GM18519 (cell line): Measurements from ENCODE around the gene MTM1.

Experiments used
- ATAC-seq: cut with Tn5 transposase; IDR thresholded peaks from one replicate; pipeline ENCODE4 v1.9.1; 2021; ENCODE audit warnings: mild to moderate bottlenecking, moderate library complexity; ENCODE audit not compliant: unreplicated experiment, low FRiP score

MTM1 gene

DNA sequence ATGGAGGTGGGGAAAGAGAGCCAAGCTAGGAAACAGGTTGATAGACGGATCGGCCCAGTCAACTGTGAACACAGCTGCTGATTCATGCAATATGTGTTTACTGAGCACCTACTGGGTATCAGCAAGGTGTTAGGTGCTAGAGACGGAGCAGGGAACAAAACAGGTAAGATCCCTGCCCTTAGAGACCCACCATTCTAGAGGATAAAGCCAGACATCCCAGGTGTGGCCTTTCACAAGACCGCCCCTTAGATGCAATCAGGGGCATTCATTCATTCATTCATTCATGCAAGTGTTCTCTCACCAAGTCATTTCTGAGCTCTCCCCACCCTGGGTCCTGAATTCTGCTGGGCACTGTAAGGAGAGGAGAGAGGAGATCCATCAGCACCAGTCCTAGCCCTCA is 20.2 kb upstream of the MTM1 start:
- ATAC-seq = no peak

DNA sequence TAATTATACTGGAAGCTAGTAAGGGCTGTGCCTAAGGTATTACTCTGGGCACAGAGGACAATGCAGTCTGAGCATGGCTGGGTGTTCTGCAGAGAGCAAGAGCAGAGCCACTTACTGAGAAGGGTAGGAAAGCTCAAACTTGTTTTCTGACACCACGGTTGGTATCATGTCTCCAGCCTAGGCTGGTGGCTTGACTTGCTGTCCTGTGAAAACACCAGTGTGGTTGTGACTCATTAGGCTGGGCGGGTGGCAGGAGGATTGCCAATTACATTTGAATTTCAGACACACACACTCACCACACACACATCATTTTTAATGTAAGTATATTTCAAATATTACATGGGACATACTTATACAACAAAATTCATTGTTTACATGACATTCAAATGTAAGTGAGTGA is 19.7 kb upstream of the MTM1 start:
- no peak for ATAC-seq

DNA sequence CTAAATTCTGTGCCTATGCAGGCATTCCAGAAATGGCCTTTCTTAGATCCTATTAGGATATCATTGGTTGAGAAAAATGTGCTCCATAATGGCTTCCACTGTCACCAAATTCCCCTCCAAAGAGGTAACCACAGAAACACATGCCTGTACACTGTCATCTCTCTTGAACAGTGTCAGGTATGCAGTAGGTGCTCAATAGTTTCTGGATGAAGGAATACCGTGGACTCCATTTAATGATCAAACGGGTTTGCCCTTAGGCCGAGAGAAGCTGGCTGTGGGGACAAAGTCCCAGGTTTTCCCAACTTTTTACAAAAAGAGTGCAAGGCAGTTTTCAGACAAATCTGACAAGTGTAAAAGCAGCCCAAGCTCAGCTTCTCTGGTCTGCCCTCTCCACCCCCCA is 16.5 kb upstream of the MTM1 start:
- ATAC-seq = no peak

DNA sequence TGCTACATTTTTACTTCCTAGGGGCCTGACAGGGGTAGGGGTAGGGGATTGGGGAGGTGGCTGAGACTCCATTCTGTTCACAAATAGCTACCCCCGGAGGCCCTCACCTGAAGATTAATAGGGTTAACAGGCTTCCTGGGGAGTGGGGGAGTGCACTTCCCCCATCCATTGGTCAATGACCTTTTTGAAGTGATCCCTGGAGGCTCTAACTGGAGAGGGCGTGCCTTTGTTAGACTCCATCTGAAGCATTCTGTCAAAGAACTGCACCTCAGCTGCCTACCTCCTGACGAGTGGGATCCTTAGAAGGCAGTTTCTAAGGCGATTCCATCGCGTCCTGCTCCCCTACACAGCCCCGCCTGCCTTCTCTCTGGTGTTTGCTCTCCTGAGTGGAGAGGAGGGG is 10.0 kb upstream of the MTM1 start:
- no peak for ATAC-seq

DNA sequence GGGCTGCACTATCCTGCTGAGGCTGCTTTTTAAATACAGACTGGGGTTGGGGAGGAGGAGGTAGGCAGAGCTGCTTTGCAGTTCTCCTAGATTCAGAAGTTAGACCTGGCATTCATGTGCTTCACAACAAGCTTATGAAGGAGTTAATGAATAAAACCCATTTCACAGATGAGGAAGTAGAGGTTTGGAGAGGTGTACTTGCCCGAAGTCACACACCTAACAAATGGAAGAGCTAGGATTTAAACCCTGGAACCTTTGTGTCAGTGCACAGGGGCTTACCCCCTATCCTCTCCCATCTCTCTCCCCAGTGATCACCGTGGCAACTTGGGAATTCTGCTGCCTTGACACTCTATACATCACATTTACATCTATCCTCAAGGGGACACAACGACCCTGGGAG is 3.6 kb upstream of the MTM1 start:
- no peak for ATAC-seq

DNA sequence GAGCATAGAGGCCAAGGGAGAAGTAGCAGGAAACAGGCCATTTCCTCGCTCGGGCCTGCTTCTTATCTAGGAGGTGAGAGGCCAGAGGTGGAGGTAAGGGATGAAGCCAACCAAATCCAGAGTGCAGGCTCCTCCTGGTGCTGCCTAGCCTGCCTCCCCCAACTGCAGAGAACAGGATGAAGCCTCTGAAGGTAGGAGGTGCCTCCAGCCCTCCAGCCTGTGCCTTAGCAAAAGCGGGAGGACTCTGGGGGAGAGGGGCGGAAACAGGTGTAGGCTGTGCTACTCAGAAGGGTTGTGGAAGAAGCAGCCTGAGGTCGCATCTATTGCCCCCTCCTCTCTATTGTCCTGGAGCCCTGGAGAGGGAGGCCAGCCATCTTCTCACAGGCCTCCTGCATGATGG is 2.9 kb upstream of the MTM1 start:
- ATAC-seq = no peak

DNA sequence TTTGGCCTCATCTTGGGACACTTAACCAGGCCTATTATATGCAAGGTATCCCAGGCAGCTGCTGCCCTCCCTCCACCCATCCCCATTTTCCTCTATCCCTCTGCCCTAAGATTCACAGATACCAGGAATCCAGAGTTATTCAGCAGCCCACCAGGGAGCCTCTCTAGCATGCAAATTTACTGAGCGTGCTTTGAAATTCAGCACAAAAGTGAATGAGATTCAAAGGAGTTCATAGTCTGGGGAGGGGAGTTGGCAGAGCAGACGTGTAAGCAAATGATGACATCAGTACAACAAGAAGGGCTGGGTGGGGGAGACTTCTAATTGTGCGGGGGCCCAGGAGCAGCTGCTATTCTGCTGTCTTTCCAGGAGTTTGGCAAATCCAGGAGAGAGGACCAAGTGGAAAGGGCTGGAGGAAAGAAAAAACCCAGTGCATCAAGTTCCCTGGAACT is 1.7 kb upstream of the MTM1 start:
- no peak for ATAC-seq

DNA sequence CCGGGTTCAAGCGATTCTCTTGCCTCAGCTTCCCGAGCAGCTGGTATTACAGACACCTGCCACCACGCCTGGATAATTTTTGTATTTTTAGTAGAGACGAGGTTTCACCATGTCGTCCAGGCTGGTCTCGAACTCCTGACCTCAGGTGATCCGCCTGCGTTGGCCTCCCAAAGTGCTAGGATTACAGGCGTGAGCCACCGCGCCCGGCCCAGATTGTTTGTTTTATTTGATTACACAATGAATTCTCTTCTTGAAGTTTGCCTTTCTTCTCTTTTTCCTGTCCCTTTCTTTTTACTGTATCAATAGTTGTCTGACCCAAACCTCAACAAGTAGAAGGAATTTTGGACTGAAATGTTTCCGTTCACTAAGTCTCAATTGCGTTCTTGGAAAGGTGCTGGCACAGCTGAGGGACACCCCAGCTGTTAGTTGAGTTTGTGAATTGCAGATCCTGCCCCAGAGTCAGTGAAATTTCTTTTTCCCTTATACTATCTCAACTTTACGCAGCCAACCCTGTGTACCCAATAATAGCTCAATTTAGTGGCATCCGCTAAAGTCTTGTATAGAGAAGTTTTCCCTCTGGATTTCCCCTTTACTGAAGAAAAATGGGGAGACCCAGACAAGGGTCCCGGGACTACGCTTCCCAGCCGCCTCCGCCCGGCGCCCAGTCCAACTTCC is 639 bp upstream of the MTM1 start:
- ATAC-seq = no peak

DNA sequence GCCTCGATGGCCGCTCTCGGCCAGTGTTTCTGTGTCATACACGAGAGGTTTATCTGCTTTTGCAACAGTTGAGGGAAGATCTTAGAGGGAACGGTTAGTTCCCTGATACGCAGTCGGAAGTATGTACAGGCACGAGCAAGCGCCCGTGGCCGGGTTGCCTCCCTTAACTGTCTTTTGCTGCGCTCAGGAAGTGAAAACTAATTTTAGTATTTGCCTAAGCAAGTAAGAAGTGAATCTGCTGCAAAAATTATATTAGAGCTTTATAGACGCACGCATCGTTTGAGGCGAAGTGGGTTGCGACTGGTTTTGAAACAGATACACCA is 695 bp downstream of the MTM1 start:
- ATAC-seq = peak; percentile 30

DNA sequence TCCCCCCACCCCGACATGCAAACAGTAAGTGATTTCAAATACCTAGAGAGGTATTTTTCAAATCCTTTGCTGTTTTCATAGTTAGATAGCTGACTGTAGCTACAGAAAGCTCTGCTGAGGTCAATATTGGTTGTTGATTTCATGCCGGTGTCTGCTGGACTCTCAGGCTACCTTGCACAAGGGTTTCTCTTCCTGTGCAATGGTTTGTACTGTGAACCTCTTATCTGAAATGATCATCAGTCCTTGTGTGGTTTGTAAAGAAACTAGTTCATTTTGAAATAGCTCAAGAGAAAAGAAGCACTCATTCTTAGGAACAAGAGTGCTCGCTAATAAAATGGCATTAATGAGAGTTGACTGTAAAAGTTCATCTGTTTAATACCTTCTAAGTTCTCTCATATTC is 2.1 kb downstream of the MTM1 start:
- no peak for ATAC-seq

DNA sequence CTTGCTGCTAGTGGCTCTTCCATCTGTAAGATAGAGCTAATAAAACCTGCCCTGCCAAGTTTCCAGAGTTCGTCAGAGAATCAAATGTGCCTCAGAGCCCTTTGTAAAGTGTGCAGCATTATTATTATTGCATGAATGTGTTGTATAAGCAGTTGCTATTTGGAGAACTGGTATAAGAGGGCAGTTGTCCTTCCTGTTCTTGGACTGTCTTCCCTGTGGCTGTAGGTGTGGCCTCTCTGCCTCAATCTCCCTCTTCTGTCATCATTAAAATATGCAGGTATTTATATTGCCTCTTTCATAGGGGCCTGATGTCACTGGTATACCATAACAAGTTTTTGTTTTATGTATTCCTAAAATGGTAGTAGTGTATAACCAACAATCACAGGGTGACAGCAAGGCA is 3.8 kb downstream of the MTM1 start:
- ATAC-seq = no peak

DNA sequence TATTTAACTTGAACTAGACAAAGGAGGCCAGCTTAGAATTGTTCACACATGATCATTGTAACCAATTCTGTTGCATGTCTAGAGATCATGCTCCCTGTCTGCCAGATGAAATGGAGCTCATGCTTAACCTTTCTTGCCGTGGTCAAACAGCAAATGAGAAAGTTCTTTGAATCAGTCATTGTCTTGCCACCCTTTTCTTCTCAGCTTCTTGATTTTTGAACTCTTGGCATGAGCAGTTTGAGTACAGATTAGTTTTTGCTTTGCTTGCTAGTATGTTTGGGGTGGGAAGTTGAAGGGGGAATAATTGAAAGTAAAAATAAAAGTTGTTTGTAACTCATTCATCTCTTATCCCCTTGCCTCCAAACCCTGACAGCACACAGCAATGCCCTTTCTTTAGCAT is 4.7 kb downstream of the MTM1 start:
- ATAC-seq = no peak

DNA sequence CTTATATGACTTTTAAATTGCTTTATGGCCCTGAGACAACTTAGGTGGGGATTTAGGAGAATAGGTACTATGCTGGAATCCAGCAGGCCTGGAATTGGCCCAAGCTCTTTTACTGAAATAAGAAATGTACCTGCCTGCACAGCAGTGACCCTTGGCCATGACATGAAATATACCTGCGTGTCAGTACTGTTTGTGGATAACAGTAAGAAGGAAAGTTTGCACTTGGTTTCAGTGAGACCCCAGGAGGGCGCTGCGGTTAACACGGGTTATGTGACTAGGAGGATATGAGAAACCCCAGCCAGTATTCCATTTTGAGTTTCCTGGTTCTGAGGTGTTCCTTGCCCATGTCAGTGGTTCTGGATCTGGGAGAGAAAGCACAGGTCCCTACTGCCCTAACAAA is 5.3 kb downstream of the MTM1 start:
- ATAC-seq = no peak

DNA sequence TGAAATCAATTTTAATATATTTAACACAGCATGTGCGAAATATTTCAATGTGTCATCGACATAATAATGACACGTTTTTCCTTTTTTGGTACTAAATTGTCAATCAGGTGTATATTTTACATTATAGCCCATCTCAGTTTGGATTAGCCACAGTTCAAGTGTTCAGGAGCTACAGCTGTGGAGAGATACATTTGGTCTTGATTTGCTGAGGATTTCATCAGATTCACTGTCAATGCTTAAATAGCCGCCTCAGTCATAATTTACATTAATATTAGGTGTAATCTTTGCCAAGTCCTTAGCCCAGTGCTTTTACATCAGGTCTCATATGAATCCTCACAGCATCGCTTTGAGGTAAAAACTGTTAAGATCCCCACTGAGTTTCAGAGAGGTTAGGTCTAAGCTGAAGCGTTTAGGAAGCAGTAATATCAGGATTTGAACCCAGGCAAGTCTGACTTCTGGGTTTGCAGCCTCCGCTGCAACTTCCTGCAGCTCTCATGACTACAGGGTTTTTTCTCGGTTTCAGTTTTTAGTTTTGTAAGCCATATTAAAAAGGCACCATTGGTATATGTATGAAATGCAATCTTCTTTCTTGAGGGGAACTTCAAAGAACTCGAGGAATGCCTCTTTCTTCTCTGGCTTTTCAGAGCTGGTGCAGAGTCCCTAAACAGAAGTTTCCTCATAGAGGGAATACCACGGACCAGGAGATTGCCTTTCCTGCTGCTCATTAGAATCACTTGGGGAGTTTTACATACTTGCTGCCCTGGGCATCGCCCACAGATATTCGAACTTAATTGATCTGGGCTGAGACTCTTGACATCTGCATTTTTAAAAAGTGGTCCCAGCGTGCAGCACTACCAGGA is 6.4 kb downstream of the MTM1 start:
- no peak for ATAC-seq

DNA sequence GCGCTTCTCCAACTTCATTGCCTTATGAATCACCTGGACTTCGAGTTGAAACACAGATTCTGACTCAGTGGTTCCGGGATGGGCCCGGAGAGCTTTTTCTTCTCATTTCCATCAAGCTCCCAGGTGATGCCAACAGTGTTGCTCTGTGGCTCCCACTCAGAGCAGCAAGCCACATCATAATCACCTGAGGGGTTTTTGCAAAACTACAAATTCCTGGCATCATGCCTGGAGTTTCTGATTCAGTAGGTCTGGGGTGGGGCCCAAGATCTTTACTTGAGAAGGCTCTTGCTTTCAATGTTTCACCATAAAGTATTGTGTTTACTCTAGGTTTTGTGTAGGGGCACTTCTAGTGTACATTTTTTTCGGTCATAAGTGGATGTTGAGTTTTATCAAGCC is 7.0 kb downstream of the MTM1 start:
- ATAC-seq = no peak

DNA sequence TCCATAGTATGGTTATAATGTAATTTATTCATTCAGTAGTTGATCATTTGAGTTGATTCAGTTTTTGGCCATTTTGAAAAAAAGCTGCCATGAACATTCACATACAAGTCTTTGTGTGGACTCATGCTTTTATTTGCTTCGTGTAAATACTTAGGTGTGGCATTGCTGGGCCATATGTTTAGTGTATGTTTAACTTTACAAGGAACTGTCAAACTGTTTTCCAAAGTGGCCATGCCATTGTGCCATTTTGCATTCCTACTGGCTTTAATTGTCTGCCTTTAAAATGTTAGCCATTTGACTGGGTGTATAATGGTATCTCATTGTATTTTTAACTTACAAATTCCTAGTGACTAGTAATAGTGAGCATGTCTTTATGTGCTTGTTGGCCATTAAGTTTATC is 8.8 kb downstream of the MTM1 start:
- no peak for ATAC-seq

DNA sequence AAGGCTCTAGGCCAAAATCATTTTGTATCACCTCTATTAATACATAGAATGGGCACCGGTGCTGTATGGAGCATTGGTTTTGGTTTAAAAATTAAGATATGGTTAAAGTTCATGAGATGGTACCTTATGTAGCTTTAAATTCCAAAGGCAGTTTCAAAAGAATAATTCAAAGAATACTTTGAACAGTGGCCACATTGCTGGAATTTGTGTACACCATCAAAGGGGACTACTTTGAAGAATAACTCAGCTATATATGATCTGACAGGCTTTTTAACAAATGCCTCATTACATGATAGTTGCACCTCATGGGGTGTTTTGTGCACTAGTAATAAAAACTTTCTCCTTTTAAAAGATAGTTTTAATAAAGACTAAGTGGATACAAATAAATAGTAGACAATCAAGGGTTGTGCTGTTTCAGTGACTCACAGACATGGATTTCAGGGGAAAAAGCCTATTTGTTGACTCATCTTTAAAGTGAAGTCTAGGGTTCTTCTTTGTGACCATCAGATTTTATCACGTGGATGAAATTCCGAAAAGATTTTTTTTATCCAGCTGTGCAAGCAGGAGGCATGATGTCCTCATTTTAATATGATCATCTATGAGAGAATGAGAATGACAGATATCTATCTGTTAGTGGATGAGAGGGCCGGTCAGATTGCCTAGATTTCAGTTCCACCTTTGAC is 12.8 kb downstream of the MTM1 start:
- ATAC-seq = no peak

DNA sequence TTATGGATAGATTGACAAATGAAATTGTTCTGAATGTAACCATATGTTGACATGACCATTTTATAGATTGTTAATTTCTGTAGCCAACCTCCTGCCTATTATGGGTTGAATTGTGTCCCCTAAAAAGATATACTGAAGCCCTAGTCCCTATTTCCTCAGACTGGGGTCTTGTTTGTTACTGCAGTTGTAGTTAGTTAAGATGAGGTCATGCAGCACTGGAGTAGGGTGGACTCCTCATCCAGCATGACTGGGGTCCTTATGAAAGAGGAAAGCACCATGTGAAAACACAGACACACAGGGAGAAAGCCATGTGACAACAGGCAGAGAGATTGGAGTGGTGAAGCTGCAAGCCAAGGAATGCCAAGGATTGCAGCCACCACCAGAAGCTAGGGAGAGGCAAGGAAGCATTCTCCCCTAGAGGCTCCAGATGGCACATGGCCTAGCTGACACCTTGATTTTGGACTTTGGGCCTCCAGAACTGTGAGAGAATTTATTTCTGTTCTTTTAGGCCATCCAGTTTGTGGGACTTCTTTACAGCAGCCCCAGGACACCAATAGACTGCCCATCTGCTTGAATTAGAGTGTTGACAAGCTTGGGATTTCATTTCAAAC is 14.0 kb downstream of the MTM1 start:
- ATAC-seq = no peak

DNA sequence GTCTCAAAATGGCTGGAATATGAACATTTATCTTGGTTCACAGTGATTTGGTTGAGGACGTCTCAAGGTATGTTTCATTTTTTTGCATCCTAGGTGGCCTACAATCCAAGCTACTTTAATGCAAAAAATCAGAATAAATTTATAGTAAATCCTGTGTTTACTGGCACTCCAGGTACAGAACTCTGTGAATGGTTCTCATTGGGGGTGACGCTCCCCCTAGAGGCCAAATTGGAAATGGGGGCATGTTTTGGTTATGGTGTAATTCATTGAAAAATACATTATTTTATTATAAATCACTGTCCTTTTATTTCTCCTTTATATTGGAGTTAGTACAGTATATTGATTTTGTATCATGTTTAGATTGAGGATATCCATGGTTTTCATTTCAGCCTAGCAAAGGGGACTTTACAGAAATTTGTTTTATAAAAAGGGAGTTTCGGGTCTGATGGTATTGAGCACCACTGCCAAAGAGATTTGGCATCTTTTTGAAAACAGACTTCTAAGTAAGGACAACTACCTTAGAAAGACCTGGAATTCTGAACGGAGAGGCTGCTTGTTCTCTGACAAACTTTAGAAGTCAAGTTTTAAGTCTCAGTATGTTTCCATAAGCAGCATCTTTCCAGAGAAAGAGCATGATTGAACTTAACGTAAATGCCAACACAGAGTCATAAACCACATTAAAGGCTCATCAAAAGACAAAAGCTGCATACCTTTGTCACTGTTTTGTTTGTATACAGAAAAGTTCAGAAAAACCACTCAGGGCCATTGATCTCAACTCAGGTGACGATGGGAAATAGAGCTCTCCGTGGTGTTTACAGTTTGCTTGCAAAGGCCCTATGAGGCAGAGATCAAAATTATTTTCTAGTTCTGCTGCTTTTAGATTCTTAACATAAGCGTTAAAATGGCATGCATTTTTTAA is 19.4 kb downstream of the MTM1 start:
- no peak for ATAC-seq

DNA sequence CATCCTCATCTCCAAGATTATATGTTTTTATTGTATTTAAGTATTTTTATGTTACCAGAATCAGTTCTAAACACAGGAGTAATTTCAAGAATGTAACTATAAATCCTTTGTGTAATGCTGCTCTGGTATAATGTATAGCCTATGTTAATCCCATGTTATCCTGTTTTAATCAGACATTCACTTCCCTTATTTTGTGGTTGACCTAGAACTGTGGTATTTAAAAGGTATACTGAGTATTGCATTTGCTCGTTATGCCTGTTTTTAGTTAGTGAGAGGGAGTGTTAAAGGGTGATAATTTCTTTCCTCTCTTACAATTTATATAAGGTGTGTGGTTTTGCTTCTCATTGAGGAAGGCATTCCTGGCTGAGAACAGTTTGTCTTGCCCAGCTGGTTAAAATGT is 26.2 kb downstream of the MTM1 start:
- no peak for ATAC-seq
